Measurements from ENCODE around the gene UBE2D2. TPM values are rescaled to one million over a fixed set of nuclear protein-coding genes. Genes with fewer than 3 reads are reported as not detected.

Gene UBE2D2
- total RNA-seq, 1 experiment from 2014 or later: 187 TPM

DNA sequence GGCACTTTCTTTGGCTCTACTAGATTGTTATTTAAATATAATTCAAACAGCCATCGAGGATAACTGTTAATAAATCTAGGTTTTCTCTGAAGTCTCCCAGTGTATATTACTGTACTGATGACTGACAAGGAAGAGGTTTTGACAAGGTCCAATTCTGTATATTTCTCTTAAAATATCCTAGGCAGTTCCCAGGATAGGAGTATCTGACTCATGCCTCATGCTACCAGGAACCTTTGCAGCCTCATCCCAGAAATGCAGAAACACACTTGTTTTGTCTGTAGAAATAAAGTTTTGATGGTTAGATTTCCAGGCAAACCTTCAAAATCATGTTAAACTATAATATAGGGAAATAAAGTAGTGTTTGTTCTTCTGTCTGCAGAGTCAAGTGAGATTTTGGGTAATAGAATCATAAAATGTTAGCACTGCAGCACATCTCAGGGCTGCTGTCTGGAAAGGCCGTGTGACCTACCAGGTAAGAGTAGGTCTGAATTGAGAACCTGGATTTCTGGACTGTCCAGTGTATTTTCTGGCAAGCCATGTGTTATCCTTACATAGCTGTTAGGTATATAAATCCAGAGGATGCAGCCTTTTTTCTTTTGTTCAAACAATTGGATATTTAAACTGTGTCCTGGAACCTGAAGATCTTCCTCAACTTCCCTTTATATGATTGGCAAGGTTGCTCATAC, 8.3 kb downstream of the UBE2D2 start:
- H3K9me3 Mint-ChIP-seq (ENCODE audit: low read depth, unreplicated experiment): no peaks in the 10 kb centered on the region
- no peaks in the 10 kb centered on the region for H3K27me3 Mint-ChIP-seq (ENCODE audit: unreplicated experiment)
- no peak for DNase-seq
- H3K4me3 Mint-ChIP-seq (ENCODE audit: low read depth, unreplicated experiment): no peak overlapping the region
- TF ChIP-seq, protein P1, sequence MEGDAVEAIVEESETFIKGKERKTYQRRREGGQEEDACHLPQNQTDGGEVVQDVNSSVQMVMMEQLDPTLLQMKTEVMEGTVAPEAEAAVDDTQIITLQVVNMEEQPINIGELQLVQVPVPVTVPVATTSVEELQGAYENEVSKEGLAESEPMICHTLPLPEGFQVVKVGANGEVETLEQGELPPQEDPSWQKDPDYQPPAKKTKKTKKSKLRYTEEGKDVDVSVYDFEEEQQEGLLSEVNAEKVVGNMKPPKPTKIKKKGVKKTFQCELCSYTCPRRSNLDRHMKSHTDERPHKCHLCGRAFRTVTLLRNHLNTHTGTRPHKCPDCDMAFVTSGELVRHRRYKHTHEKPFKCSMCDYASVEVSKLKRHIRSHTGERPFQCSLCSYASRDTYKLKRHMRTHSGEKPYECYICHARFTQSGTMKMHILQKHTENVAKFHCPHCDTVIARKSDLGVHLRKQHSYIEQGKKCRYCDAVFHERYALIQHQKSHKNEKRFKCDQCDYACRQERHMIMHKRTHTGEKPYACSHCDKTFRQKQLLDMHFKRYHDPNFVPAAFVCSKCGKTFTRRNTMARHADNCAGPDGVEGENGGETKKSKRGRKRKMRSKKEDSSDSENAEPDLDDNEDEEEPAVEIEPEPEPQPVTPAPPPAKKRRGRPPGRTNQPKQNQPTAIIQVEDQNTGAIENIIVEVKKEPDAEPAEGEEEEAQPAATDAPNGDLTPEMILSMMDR (IDR thresholded peaks at IDR 0.05; ENCODE audit: unreplicated experiment): no peak
- H3K4me1 Mint-ChIP-seq (ENCODE audit: low read depth, unreplicated experiment): peaks cover 40% of the 10 kb centered on the region
- no peak overlapping the region for H3K27ac Mint-ChIP-seq (ENCODE audit: unreplicated experiment)
- BruUV-seq (replicated peaks): no TSS peak
- H3K36me3 Mint-ChIP-seq (ENCODE audit: insufficient read depth, unreplicated experiment): peaks cover 64% of the 10 kb centered on the region
- intact Hi-C loops (cut with micrococcal nuclease; ENCODE audit: unreplicated experiment): no loop called here
- CTCF ChIA-PET: interaction anchor here (0.6 kb wide), 1 partner anchor 123 kb away, joined by 3 read pairs; no protein-coding TSS in a partner anchor

DNA sequence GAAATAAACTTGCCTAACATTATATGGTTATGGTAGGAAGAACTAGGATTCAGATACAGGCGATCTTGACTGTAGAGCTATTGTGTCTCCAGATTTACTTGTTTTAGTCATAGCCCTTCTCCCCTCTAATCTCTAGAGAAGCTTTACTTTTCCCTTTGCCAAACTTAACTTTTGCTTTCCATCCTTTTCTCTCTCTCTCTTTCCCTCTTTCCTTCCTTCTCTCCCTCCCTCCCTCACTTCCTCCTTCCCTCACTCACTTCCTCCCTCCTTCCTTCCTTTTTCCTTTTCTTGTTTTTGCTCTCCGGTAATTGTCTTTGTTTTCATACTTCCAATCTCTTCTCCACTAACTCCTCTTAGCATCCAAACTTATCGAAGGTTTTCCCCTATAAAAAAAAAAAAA, 10.4 kb downstream of the UBE2D2 start:
- H3K36me3 Mint-ChIP-seq (ENCODE audit: insufficient read depth, unreplicated experiment): peaks cover 43% of the 10 kb centered on the region

DNA sequence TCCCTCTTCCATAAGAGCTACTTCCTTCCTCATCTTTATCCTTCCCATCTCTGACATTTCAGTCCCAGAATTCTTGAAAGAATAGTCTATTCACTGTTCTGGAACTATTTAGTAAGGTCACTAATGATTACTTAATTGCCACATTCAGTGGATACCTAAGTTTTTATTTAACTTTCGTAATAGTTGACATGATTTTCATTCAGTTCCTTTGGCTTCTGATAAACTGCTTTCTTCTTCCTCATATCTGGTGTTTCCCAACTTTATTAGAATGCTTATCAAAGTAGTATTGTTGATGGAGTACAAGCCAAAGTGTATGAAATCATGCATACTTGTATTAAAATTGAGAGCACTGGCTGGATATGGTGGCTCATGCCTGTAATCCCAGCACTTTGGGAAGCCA, 10.8 kb downstream of the UBE2D2 start:
- Mint-ChIP-seq H3K4me3 (ENCODE audit: low read depth, unreplicated experiment) (peak overlapping the region; percentile 0), H3K27ac (ENCODE audit: unreplicated experiment) (peak overlapping the region; percentile 14)
- CTCF ChIA-PET: interaction anchor here (0.6 to 1.3 kb wide), 7 partner anchors 11 to 605 kb away, joined by 3 to 6 read pairs (median 3); partner anchors contain the start of gene UBE2D2

More for the DNA sequence above, 10.4 kb downstream of the UBE2D2 start:
- peak overlapping the region; percentile 0 for H3K4me3 Mint-ChIP-seq (ENCODE audit: low read depth, unreplicated experiment)
- TF ChIP-seq, protein P1 (IDR thresholded peaks at IDR 0.05; ENCODE audit: unreplicated experiment): no peak
- DNase-seq: no peak
- no peaks in the 10 kb centered on the region for H3K27me3 Mint-ChIP-seq (ENCODE audit: unreplicated experiment)
- H3K4me1 Mint-ChIP-seq (ENCODE audit: low read depth, unreplicated experiment): peaks cover 33% of the 10 kb centered on the region
- H3K9me3 Mint-ChIP-seq (ENCODE audit: low read depth, unreplicated experiment): no peaks in the 10 kb centered on the region
- no TSS peak for BruUV-seq (replicated peaks)
- CTCF ChIA-PET: interaction anchor here (0.6 to 1.3 kb wide), 6 partner anchors 11 to 147 kb away, joined by 3 to 6 read pairs (median 3); partner anchors contain the start of gene UBE2D2
- intact Hi-C loops (cut with micrococcal nuclease; ENCODE audit: unreplicated experiment): no loop called here
- H3K27ac Mint-ChIP-seq (ENCODE audit: unreplicated experiment): peak overlapping the region; percentile 14

DNA sequence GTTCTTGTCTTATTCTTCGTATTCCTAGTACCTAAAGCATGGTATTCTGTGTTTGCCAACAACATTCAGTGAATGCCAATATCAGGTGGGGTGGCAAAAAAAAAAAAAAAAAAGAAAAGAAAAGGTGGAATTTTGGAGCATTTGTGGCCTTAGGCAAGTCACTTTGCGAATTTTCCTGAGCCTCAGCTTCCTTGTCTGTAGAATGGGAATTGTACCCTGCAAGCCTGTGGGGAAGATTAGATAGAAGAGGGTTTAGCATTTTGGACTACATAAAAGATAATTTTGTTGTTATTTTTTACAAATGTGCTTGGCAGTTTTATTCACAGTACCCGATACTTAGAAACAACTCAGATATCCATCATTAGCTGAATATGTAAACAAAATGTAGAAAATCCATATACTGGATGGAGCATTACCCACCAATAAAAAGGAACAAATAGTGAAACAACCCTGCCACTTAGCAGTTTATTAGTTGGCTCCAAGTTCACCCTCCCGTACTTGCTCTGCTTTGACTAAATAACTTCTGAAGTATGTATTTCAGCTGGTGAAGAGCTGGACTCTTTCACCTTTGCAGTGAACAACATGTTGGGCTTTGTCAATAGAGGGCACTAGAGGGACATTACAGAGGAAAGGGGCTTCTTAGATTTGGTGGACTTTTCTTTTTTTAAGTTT, 13.6 kb downstream of the UBE2D2 start:
- Mint-ChIP-seq H3K4me3 (ENCODE audit: low read depth, unreplicated experiment) (no peak overlapping the region), H3K9me3 (ENCODE audit: low read depth, unreplicated experiment) (no peaks in the 10 kb centered on the region), H3K27me3 (ENCODE audit: unreplicated experiment) (no peaks in the 10 kb centered on the region), H3K36me3 (ENCODE audit: insufficient read depth, unreplicated experiment) (peaks cover 24% of the 10 kb centered on the region), H3K4me1 (ENCODE audit: low read depth, unreplicated experiment) (peaks cover 27% of the 10 kb centered on the region), H3K27ac (ENCODE audit: unreplicated experiment) (no peak overlapping the region)
- peak; percentile 24 for DNase-seq
- CTCF ChIA-PET: interaction anchor here (1.0 to 1.6 kb wide), 3 partner anchors 12 to 33 kb away, joined by 3 to 12 read pairs (median 3); no protein-coding TSS in a partner anchor
- BruUV-seq (replicated peaks): TSS peak; percentile 4
- intact Hi-C loops (cut with micrococcal nuclease; ENCODE audit: unreplicated experiment): loop anchor here (2.0 kb wide), 1 partner anchor 42 kb away; no protein-coding TSS in a partner anchor
- TF ChIP-seq, protein P1 (IDR thresholded peaks at IDR 0.05; ENCODE audit: unreplicated experiment): peak; percentile 74

More for the DNA sequence above, 10.8 kb downstream of the UBE2D2 start:
- H3K9me3 Mint-ChIP-seq (ENCODE audit: low read depth, unreplicated experiment): no peaks in the 10 kb centered on the region
- H3K4me1 Mint-ChIP-seq (ENCODE audit: low read depth, unreplicated experiment): peaks cover 33% of the 10 kb centered on the region
- peaks cover 39% of the 10 kb centered on the region for H3K36me3 Mint-ChIP-seq (ENCODE audit: insufficient read depth, unreplicated experiment)
- intact Hi-C loops (cut with micrococcal nuclease; ENCODE audit: unreplicated experiment): no loop called here
- no TSS peak for BruUV-seq (replicated peaks)
- TF ChIP-seq, protein P1 (IDR thresholded peaks at IDR 0.05; ENCODE audit: unreplicated experiment): no peak
- H3K27me3 Mint-ChIP-seq (ENCODE audit: unreplicated experiment): no peaks in the 10 kb centered on the region
- DNase-seq: no peak

Measured in Calu3 (cell line).